ENCODE measurements around the gene TTC16. TPM values are rescaled to one million over a fixed set of nuclear protein-coding genes. Genes with fewer than 3 reads are reported as not detected.

The TTC16 gene
- total RNA-seq, 4 donors from 2014 or later, result not detected

GRCh38 chr9:127683723-127684122, 32.2 kb upstream of the TTC16 start:
- TF ChIP-seq POLR2AphosphoS5 (IDR thresholded peaks at IDR 0.05) (no peak), EP300 (IDR thresholded peaks at IDR 0.05) (no peak)

GRCh38 chr9:127684576-127684975, 31.3 kb upstream of the TTC16 start:
- WGBS, 2 donors (ENCODE audit: low coverage in 1 of 2), result 60 to 78% methylated on average over 1 to 4 of the region's 4 CpGs
- H3K36me3 ChIP-seq, result peaks cover 0 to 98% of the 10 kb centered on the region in 2 donors

More at GRCh38 chr9:127683723-127684122, 32.2 kb upstream of the TTC16 start:
- Histone ChIP-seq H3K27me3 (no peaks in the 10 kb centered on the region), H3K4me1 (no peaks in the 10 kb centered on the region), H3K36me3 (peaks cover 0 to 98% of the 10 kb centered on the region in 2 donors), H3K4me3 (no peak overlapping the region), H3K27ac (no peak overlapping the region), H3K9me3 (no peaks in the 10 kb centered on the region)
- 86% methylated on average over 3 of the region's 5 CpGs; no CpG with 5 or more reads in 1 of the 2 donors for WGBS, 2 donors (ENCODE audit: low coverage in 1 of 2)
- no peak for ATAC-seq

GRCh38 chr9:127686461-127687393, 29.2 kb upstream of the TTC16 start:
- Histone ChIP-seq H3K4me1 (no peaks in the 10 kb centered on the region), H3K27ac (no peak overlapping the region), H3K4me3 (no peak overlapping the region), H3K36me3 (peaks cover 0 to 98% of the 10 kb centered on the region in 2 donors), H3K9me3 (no peaks in the 10 kb centered on the region), H3K27me3 (no peaks in the 10 kb centered on the region)
- no peak for TF ChIP-seq POLR2A (IDR thresholded peaks at IDR 0.05)
- TF ChIP-seq, protein P1, sequence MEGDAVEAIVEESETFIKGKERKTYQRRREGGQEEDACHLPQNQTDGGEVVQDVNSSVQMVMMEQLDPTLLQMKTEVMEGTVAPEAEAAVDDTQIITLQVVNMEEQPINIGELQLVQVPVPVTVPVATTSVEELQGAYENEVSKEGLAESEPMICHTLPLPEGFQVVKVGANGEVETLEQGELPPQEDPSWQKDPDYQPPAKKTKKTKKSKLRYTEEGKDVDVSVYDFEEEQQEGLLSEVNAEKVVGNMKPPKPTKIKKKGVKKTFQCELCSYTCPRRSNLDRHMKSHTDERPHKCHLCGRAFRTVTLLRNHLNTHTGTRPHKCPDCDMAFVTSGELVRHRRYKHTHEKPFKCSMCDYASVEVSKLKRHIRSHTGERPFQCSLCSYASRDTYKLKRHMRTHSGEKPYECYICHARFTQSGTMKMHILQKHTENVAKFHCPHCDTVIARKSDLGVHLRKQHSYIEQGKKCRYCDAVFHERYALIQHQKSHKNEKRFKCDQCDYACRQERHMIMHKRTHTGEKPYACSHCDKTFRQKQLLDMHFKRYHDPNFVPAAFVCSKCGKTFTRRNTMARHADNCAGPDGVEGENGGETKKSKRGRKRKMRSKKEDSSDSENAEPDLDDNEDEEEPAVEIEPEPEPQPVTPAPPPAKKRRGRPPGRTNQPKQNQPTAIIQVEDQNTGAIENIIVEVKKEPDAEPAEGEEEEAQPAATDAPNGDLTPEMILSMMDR (IDR thresholded peaks at IDR 0.05), result no peak
- no peak for TF ChIP-seq EP300 (IDR thresholded peaks at IDR 0.05)
- no peak for TF ChIP-seq POLR2AphosphoS5 (IDR thresholded peaks at IDR 0.05)
- no peak for ATAC-seq
- 68 to 71% methylated on average over 5 of the region's 6 CpGs for WGBS, 2 donors (ENCODE audit: low coverage in 1 of 2)

More at GRCh38 chr9:127684576-127684975, 31.3 kb upstream of the TTC16 start:
- Histone ChIP-seq H3K4me1 (no peaks in the 10 kb centered on the region), H3K9me3 (no peaks in the 10 kb centered on the region), H3K27me3 (no peaks in the 10 kb centered on the region), H3K27ac (no peak overlapping the region), H3K4me3 (no peak overlapping the region)
- ATAC-seq, result no peak
- TF ChIP-seq EP300 (IDR thresholded peaks at IDR 0.05) (no peak), POLR2A (IDR thresholded peaks at IDR 0.05) (no peak), POLR2AphosphoS5 (IDR thresholded peaks at IDR 0.05) (no peak)
- TF ChIP-seq, protein P1 (IDR thresholded peaks at IDR 0.05), result no peak

- Histone ChIP-seq H3K27ac (no peak overlapping the region), H3K9me3 (no peaks in the 10 kb centered on the region), H3K4me1 (no peaks in the 10 kb centered on the region), H3K27me3 (no peaks in the 10 kb centered on the region), H3K36me3 (peaks cover 0 to 91% of the 10 kb centered on the region in 2 donors), H3K4me3 (no peak overlapping the region)
- ATAC-seq, result no peak
- 93 to 95% methylated on average over 5 to 8 of the region's 13 CpGs for WGBS, 2 donors (ENCODE audit: low coverage in 1 of 2)
- TF ChIP-seq, protein P1 (IDR thresholded peaks at IDR 0.05), result no peak
- no peak for TF ChIP-seq POLR2AphosphoS5 (IDR thresholded peaks at IDR 0.05)
- no peak for TF ChIP-seq EP300 (IDR thresholded peaks at IDR 0.05)
- TF ChIP-seq POLR2A (IDR thresholded peaks at IDR 0.05), result no peak
Measured at GRCh38 chr9:127689329-127690000, 26.4 kb upstream of the TTC16 start.

DNA sequence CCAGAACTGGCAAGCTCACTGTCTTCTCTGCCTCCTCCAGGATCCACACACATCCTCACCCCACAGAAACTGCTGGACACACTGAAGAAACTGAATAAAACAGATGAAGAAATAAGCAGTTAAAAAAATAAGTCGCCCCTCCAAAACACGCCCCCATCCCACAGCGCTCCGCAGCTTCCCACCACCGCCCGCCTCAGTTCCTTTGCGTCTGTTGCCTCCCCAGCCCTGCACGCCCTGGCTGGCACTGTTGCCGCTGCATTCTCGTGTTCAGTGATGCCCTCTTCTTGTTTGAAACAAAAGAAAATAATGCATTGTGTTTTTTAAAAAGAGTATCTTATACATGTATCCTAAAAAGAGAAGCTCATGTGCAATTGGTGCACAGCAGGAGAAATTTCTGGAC, 25.1 kb upstream of the TTC16 start:
- Histone ChIP-seq H3K36me3 (peaks cover 0 to 85% of the 10 kb centered on the region in 2 donors), H3K4me1 (no peaks in the 10 kb centered on the region), H3K4me3 (no peak overlapping the region), H3K27me3 (no peaks in the 10 kb centered on the region), H3K9me3 (no peaks in the 10 kb centered on the region), H3K27ac (no peak overlapping the region)
- WGBS, 2 donors (ENCODE audit: low coverage in 1 of 2), result 85 to 91% methylated on average over 10 of the region's 10 CpGs
- TF ChIP-seq, protein P1 (IDR thresholded peaks at IDR 0.05), result no peak
- no peak for TF ChIP-seq EP300 (IDR thresholded peaks at IDR 0.05)
- no peak for TF ChIP-seq POLR2AphosphoS5 (IDR thresholded peaks at IDR 0.05)
- TF ChIP-seq POLR2A (IDR thresholded peaks at IDR 0.05), result no peak
- ATAC-seq, result no peak

Data from gastroesophageal sphincter (tissue), 4 donors.